Esophagus squamous epithelium (tissue), 5 donors: ENCODE measurements around the gene MBNL3. TPM values are rescaled to one million over a fixed set of nuclear protein-coding genes. Genes with fewer than 3 reads are reported as not detected.

ENCODE experiments used
- DNase-seq: peaks from one replicate; lab custom pipeline; 2025; lab: John Stamatoyannopoulos, UW
- H3K27ac ChIP-seq, 4 donors: fragments of 200-600 bp; sonication (generic); one replicate each; pipeline ENCODE4 v1.5.1; 2016 to 2019; ENCODE audit warnings: mild to moderate bottlenecking in 1 of 4
- H3K27me3 ChIP-seq, 4 donors: fragments of 200-600 bp; sonication (generic); 1 replicate in 3 of 4; 2 replicates in 1 of 4; pipeline versions ENCODE4 v1.5.1 to v1.6.0; 2017 to 2021; ENCODE audit warnings: antibody characterized with exemption in 1 of 4
- H3K36me3 ChIP-seq, 3 donors: fragments of 200-600 bp; sonication (generic); one replicate each; pipeline ENCODE4 v1.5.1; 2016 to 2019
- H3K4me1 ChIP-seq, 3 donors: fragments of 200-600 bp; sonication (generic); one replicate each; pipeline ENCODE4 v1.5.1; 2017 to 2019
- H3K4me3 ChIP-seq, 4 donors: fragments of 200-600 bp; sonication (generic); 1 replicate in 3 of 4; 2 replicates in 1 of 4; pipeline ENCODE4 v1.5.1; 2016 to 2019; ENCODE audit warnings: mild to moderate bottlenecking in 2 of 4, moderate library complexity in 1 of 4
- H3K9me3 ChIP-seq, 3 donors: fragments of 200-600 bp; sonication (generic); one replicate each; pipeline ENCODE4 v1.5.1; 2016 to 2019
- POLR2A ChIP-seq, 4 donors: fragments of 450-650 bp; IDR thresholded peaks; one replicate each; pipeline ENCODE4 v1.6.1; 2017; ENCODE audit warnings: antibody characterized with exemption in 4 of 4, mild to moderate bottlenecking in 4 of 4, moderate library complexity in 3 of 4
- WGBS, 2 donors: methylation state at CpG; one replicate each; pipeline ENCODE4 v1.1.5; 2018; 5-methylcytosine and 5-hydroxymethylcytosine counted together
- intact Hi-C: fragments of 100-400 bp; cut with DNase I; formaldehyde crosslinking; loops from one replicate; pipeline ENCODE4 v1.15.0; 2022
- total RNA-seq, 4 donors: library from RNA; depleted of rRNA; stranded (reverse); fragments of >200 nt; gene quantifications; one replicate each; pipeline ENCODE4 v1.1.0, GENCODE V29; 2016
- TF ChIP-seq, protein P1 (sequence below), 6 experiments: fragments of 450-650 bp in 4 of 6; fragments of 200-600 bp in 2 of 6; sonication (generic) in 2 of 6; IDR thresholded peaks; one replicate each; pipeline ENCODE4 v1.5.1; 2016 to 2019; ENCODE audit warnings: antibody characterized with exemption in 6 of 6, mild to moderate bottlenecking in 4 of 6, moderate library complexity in 4 of 6
- donor health status: DM: yes; HTN: yes; CAD: no.

Gene MBNL3
- total RNA-seq, 4 donors from 2014 or later: 18.2 to 24.1 (median 22.1) TPM

DNA sequence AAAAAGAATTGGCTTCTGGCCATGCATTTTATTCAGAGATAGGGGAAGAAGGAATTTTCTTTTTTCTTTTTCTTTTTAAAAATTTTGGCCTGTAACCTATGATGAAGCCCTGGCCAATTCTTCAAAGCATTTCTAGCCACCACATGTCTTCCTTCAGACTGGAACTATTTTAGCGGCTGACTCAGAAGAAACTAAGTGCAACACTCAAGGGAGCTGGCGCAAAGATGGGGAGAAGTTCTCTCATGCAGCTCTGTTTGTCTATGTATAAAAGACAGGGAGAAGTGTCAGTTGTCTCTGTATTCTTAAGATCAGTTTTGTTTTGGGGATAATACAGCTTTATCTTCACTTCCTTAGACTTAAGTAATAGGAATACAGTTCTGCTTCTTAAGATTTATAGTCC, 46.1 kb downstream of the MBNL3 start:
- Histone ChIP-seq H3K27me3 (no peaks in the 10 kb centered on the region), H3K27ac (no peak overlapping the region), H3K9me3 (no peaks in the 10 kb centered on the region), H3K36me3 (no peaks in the 10 kb centered on the region), H3K4me3 (no peak overlapping the region), H3K4me1 (peaks cover 0 to 3% (median 0%) of the 10 kb centered on the region in 3 donors)
- intact Hi-C loops: no loop called here
- 13 to 61% methylated on average over 2 of the region's 2 CpGs for WGBS, 2 donors
- no peak for DNase-seq
- no peak for TF ChIP-seq POLR2A (IDR thresholded peaks at IDR 0.05)
- TF ChIP-seq, protein P1, sequence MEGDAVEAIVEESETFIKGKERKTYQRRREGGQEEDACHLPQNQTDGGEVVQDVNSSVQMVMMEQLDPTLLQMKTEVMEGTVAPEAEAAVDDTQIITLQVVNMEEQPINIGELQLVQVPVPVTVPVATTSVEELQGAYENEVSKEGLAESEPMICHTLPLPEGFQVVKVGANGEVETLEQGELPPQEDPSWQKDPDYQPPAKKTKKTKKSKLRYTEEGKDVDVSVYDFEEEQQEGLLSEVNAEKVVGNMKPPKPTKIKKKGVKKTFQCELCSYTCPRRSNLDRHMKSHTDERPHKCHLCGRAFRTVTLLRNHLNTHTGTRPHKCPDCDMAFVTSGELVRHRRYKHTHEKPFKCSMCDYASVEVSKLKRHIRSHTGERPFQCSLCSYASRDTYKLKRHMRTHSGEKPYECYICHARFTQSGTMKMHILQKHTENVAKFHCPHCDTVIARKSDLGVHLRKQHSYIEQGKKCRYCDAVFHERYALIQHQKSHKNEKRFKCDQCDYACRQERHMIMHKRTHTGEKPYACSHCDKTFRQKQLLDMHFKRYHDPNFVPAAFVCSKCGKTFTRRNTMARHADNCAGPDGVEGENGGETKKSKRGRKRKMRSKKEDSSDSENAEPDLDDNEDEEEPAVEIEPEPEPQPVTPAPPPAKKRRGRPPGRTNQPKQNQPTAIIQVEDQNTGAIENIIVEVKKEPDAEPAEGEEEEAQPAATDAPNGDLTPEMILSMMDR (IDR thresholded peaks at IDR 0.05): no peak

DNA sequence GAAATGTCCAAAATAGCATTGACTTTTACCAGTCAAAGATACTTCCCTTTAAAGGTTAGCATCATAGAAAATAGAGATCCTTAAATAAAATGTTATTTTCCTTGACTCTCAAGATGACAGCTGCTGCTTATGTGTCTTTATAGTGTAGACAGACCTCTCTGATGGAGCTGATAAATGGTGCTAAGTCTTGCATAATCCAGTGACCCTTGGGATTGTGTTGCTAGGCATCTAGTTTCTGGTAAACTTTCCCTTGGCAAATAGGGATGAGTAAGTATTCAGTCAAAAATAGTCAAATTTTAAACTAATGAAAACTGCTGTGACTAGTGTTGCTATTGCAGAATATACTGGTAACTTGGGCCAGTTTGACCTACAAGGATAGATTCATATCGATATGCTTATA, 53.6 kb downstream of the MBNL3 start:
- H3K9me3 ChIP-seq: no peaks in the 10 kb centered on the region
- intact Hi-C loops: no loop called here
- WGBS, 2 donors: 63 to 82% methylated on average over 1 of the region's 1 CpG
- no peaks in the 10 kb centered on the region for H3K27me3 ChIP-seq
- DNase-seq: no peak
- TF ChIP-seq, protein P1 (IDR thresholded peaks at IDR 0.05): no peak
- TF ChIP-seq POLR2A (IDR thresholded peaks at IDR 0.05): no peak
- no peaks in the 10 kb centered on the region for H3K36me3 ChIP-seq
- H3K27ac ChIP-seq: no peak overlapping the region
- H3K4me1 ChIP-seq: no peaks in the 10 kb centered on the region
- no peak overlapping the region for H3K4me3 ChIP-seq

- no peaks in the 10 kb centered on the region for H3K9me3 ChIP-seq
- no peaks in the 10 kb centered on the region for H3K27me3 ChIP-seq
- H3K27ac ChIP-seq: no peak overlapping the region
- TF ChIP-seq, protein P1 (IDR thresholded peaks at IDR 0.05): no peak
- no peak for TF ChIP-seq POLR2A (IDR thresholded peaks at IDR 0.05)
- no peaks in the 10 kb centered on the region for H3K36me3 ChIP-seq
- DNase-seq: no peak
- no peak overlapping the region for H3K4me3 ChIP-seq
- intact Hi-C loops: no loop called here
- 54 to 78% methylated on average over 6 of the region's 6 CpGs for WGBS, 2 donors
- H3K4me1 ChIP-seq: no peaks in the 10 kb centered on the region
Observed at GRCh38 chrX:132433551-132433950, 55.3 kb downstream of the MBNL3 start.

DNA sequence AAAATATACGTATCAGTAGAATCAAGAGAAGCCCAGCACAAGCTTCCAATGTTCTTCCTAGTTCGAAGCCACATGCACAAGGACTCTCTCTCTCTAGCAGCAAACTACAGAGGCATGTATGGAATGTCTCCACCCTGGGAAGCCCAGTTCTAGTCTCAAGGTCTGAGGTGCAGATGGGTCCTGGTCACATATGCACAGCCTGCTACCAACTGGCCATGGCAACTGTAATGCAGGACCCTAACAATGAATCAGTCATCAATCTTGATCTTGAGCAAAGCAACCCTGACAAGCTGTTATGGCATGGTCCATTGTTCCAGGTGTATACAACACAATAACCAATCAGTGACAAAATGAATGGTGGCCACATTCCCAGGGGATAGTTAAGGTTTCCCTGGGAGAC, 55.8 kb downstream of the MBNL3 start:
- no peaks in the 10 kb centered on the region for H3K27me3 ChIP-seq
- no peaks in the 10 kb centered on the region for H3K4me1 ChIP-seq
- H3K9me3 ChIP-seq: no peaks in the 10 kb centered on the region
- 82 to 92% methylated on average over 2 of the region's 2 CpGs for WGBS, 2 donors
- H3K36me3 ChIP-seq: no peaks in the 10 kb centered on the region
- TF ChIP-seq POLR2A (IDR thresholded peaks at IDR 0.05): no peak
- TF ChIP-seq, protein P1 (IDR thresholded peaks at IDR 0.05): no peak
- no peak overlapping the region for H3K27ac ChIP-seq
- H3K4me3 ChIP-seq: no peak overlapping the region
- no peak for DNase-seq
- intact Hi-C loops: no loop called here

GRCh38 chrX:132428896-132429295, 59.9 kb downstream of the MBNL3 start:
- no peak for TF ChIP-seq POLR2A (IDR thresholded peaks at IDR 0.05)
- TF ChIP-seq, protein P1 (IDR thresholded peaks at IDR 0.05): no peak
- Histone ChIP-seq H3K4me1 (no peaks in the 10 kb centered on the region), H3K27ac (no peak overlapping the region), H3K4me3 (no peak overlapping the region), H3K36me3 (no peaks in the 10 kb centered on the region), H3K9me3 (no peaks in the 10 kb centered on the region), H3K27me3 (no peaks in the 10 kb centered on the region)
- intact Hi-C loops: no loop called here
- DNase-seq: no peak
